Measurements from ENCODE around the gene TRMU.
A peak's percentile ranks its signal among the peaks of the same experiment; 100 is the strongest.

The TRMU gene

GRCh38 chr22:46337870-46338269, 2.4 kb downstream of the TRMU start:
- DNase-seq: no peak

GRCh38 chr22:46338636-46339035, 3.1 kb downstream of the TRMU start:
- DNase-seq: no peak

GRCh38 chr22:46339956-46340355, 4.4 kb downstream of the TRMU start:
- no peak for DNase-seq

- DNase-seq: no peak
Measured at GRCh38 chr22:46340676-46341075, 5.2 kb downstream of the TRMU start.

GRCh38 chr22:46346680-46347405, 11.3 kb downstream of the TRMU start:
- DNase-seq: no peak

GRCh38 chr22:46347646-46348045, 12.1 kb downstream of the TRMU start:
- DNase-seq: no peak

- no peak for DNase-seq
Measured at GRCh38 chr22:46348099-46348695, 12.7 kb downstream of the TRMU start.

- no peak for DNase-seq
Measured at GRCh38 chr22:46349238-46349637, 13.7 kb downstream of the TRMU start.

- no peak for DNase-seq
Measured at GRCh38 chr22:46349681-46350080, 14.2 kb downstream of the TRMU start.

GRCh38 chr22:46350121-46350520, 14.6 kb downstream of the TRMU start:
- no peak for DNase-seq

GRCh38 chr22:46350646-46351045, 15.1 kb downstream of the TRMU start:
- DNase-seq: no peak

GRCh38 chr22:46351131-46351735, 15.7 kb downstream of the TRMU start:
- no peak for DNase-seq

GRCh38 chr22:46351767-46352166, 16.3 kb downstream of the TRMU start:
- no peak for DNase-seq

GRCh38 chr22:46352276-46352675, 16.8 kb downstream of the TRMU start:
- DNase-seq: no peak

GRCh38 chr22:46352691-46353386, 17.3 kb downstream of the TRMU start:
- peak; percentile 78 for DNase-seq

GRCh38 chr22:46353483-46354105, 18.1 kb downstream of the TRMU start:
- no peak for DNase-seq

- no peak for DNase-seq
Measured at GRCh38 chr22:46354176-46354992, 18.9 kb downstream of the TRMU start.

- DNase-seq: no peak
Measured at GRCh38 chr22:46354993-46355305, 19.4 kb downstream of the TRMU start.

GRCh38 chr22:46355369-46355995, 20.0 kb downstream of the TRMU start:
- peak; percentile 30 for DNase-seq

- no peak for DNase-seq
Measured at GRCh38 chr22:46355996-46356471, 20.5 kb downstream of the TRMU start.

GRCh38 chr22:46356496-46357480, 21.3 kb downstream of the TRMU start:
- no peak for DNase-seq
